HEK293 (cell line): ENCODE results near the gene TIMM10.

Experiments
- GLI2 ChIP-seq: fragments of 450-650 bp; formaldehyde crosslinking; IDR thresholded peaks from 2 replicates; pipeline ENCODE4; 2017; ENCODE audit warnings: missing biosample characterization, missing genetic modification characterization, low read depth, borderline replicate concordance
- HOXC10 ChIP-seq: sonication (generic); formaldehyde crosslinking; IDR thresholded peaks from 2 replicates; pipeline ENCODE4 v1.8.1; 2023; ENCODE audit warnings: mild to moderate bottlenecking, missing genetic modification reagents
- KLF10 ChIP-seq: fragments of 450-650 bp; IDR thresholded peaks from 2 replicates; pipeline ENCODE4 v1.5.1; 2018; ENCODE audit warnings: missing biosample characterization, mild to moderate bottlenecking, missing genetic modification characterization
- OSR2 ChIP-seq: fragments of 450-650 bp; formaldehyde crosslinking; IDR thresholded peaks from 2 replicates; pipeline ENCODE4 v1.5.1; 2016; ENCODE audit warnings: missing biosample characterization, missing genetic modification characterization
- PRDM1 ChIP-seq: fragments of 450-650 bp; formaldehyde crosslinking; IDR thresholded peaks from 2 replicates; pipeline ENCODE4; 2016; ENCODE audit warnings: missing biosample characterization, missing genetic modification characterization
- SALL2 ChIP-seq: fragments of 450-650 bp; formaldehyde crosslinking; IDR thresholded peaks from 2 replicates; pipeline ENCODE4 v1.5.0; 2017; ENCODE audit warnings: missing biosample characterization, mild to moderate bottlenecking, missing genetic modification characterization, borderline replicate concordance
- SCRT2 ChIP-seq: fragments of 450-650 bp; formaldehyde crosslinking; IDR thresholded peaks from 2 replicates; pipeline ENCODE4 v1.5.1; 2016; ENCODE audit warnings: missing biosample characterization, missing genetic modification characterization
- SP2 ChIP-seq: fragments of 450-650 bp; formaldehyde crosslinking; IDR thresholded peaks from 2 replicates; pipeline ENCODE4 v1.5.1; 2016; ENCODE audit warnings: missing biosample characterization, missing genetic modification characterization
- ZBTB21 ChIP-seq: fragments of 450-650 bp; formaldehyde crosslinking; IDR thresholded peaks from 2 replicates; pipeline ENCODE4 v1.5.1; 2017; ENCODE audit warnings: missing biosample characterization, missing genetic modification characterization
- ZBTB48 ChIP-seq: fragments of 450-650 bp; formaldehyde crosslinking; IDR thresholded peaks from 2 replicates; pipeline ENCODE4 v1.5.1; 2016; ENCODE audit warnings: missing biosample characterization, missing genetic modification characterization
- ZIC2 ChIP-seq: fragments of 450-650 bp; formaldehyde crosslinking; IDR thresholded peaks from 2 replicates; pipeline ENCODE4 v1.5.1; 2016; ENCODE audit warnings: missing biosample characterization, missing genetic modification characterization
- ZNF112 ChIP-seq: fragments of 450-650 bp; formaldehyde crosslinking; IDR thresholded peaks from 2 replicates; pipeline ENCODE4 v1.5.0; 2017; ENCODE audit warnings: missing biosample characterization, missing genetic modification characterization
- ZNF140 ChIP-seq: fragments of 450-650 bp; formaldehyde crosslinking; IDR thresholded peaks from 2 replicates; pipeline ENCODE4 v1.5.1; 2016; ENCODE audit warnings: missing biosample characterization, missing genetic modification characterization
- ZNF19 ChIP-seq: fragments of 450-650 bp; formaldehyde crosslinking; IDR thresholded peaks from 2 replicates; pipeline ENCODE4; 2016; ENCODE audit warnings: missing biosample characterization, missing genetic modification characterization, low read depth
- ZNF2 ChIP-seq: fragments of 450-650 bp; formaldehyde crosslinking; IDR thresholded peaks from 2 replicates; pipeline ENCODE4 v1.5.1; 2016; ENCODE audit warnings: missing biosample characterization, missing genetic modification characterization
- ZNF311 ChIP-seq: fragments of 450-650 bp; formaldehyde crosslinking; IDR thresholded peaks from 2 replicates; pipeline ENCODE4 v1.5.1; 2017; ENCODE audit warnings: missing biosample characterization, missing genetic modification characterization, borderline replicate concordance
- ZNF404 ChIP-seq: fragments of 450-650 bp; formaldehyde crosslinking; IDR thresholded peaks from 2 replicates; pipeline ENCODE4 v1.5.1; 2017; ENCODE audit warnings: missing biosample characterization, missing genetic modification characterization
- ZNF514 ChIP-seq: fragments of 450-650 bp; formaldehyde crosslinking; IDR thresholded peaks from 2 replicates; pipeline ENCODE4 v1.5.1; 2016; ENCODE audit warnings: missing biosample characterization, missing genetic modification characterization
- ZNF530 ChIP-seq: fragments of 450-650 bp; formaldehyde crosslinking; IDR thresholded peaks from 2 replicates; pipeline ENCODE4 v1.5.1; 2016; ENCODE audit warnings: low read depth, missing biosample characterization, missing genetic modification characterization
- ZNF600 ChIP-seq: fragments of 450-650 bp; formaldehyde crosslinking; IDR thresholded peaks from 2 replicates; pipeline ENCODE4 v1.5.1; 2016; ENCODE audit warnings: missing biosample characterization, missing genetic modification characterization
- ZNF660 ChIP-seq: fragments of 450-650 bp; IDR thresholded peaks from 2 replicates; pipeline ENCODE4 v1.5.1; 2018; ENCODE audit warnings: missing biosample characterization, mild to moderate bottlenecking, missing genetic modification characterization
- ZNF677 ChIP-seq: fragments of 450-650 bp; IDR thresholded peaks from 2 replicates; pipeline ENCODE4 v1.5.0; 2018; ENCODE audit warnings: missing biosample characterization, mild to moderate bottlenecking, missing genetic modification characterization, moderate library complexity
- ZNF747 ChIP-seq: fragments of 450-650 bp; formaldehyde crosslinking; IDR thresholded peaks from 2 replicates; pipeline ENCODE4 v1.5.1; 2016; ENCODE audit warnings: missing biosample characterization, missing genetic modification characterization
- ZNF76 ChIP-seq: fragments of 450-650 bp; formaldehyde crosslinking; IDR thresholded peaks from 2 replicates; pipeline ENCODE4; 2016; ENCODE audit warnings: low read depth, missing biosample characterization, missing genetic modification characterization, borderline replicate concordance
- ZSCAN16 ChIP-seq: fragments of 450-650 bp; formaldehyde crosslinking; IDR thresholded peaks from 2 replicates; pipeline ENCODE4 v1.5.1; 2016; ENCODE audit warnings: missing biosample characterization, missing genetic modification characterization
- TF ChIP-seq, protein P1 (sequence below): sonication (generic); formaldehyde crosslinking; IDR thresholded peaks from 2 replicates; pipeline ENCODE4 v1.8.1; 2022; ENCODE audit warnings: mild to moderate bottlenecking, moderate library complexity, missing genetic modification reagents
- TF ChIP-seq, protein P2 (sequence below): fragments of 450-650 bp; formaldehyde crosslinking; IDR thresholded peaks from 2 replicates; pipeline ENCODE4 v1.5.1; 2016; ENCODE audit warnings: missing biosample characterization, missing genetic modification characterization
- TF ChIP-seq, protein P3 (sequence below): fragments of 450-650 bp; formaldehyde crosslinking; IDR thresholded peaks from 2 replicates; pipeline ENCODE4 v1.5.1; 2016; ENCODE audit warnings: missing biosample characterization, missing genetic modification characterization
- TF ChIP-seq, protein P4 (sequence below): fragments of 450-650 bp; IDR thresholded peaks from 2 replicates; pipeline ENCODE4 v1.5.1; 2018; ENCODE audit warnings: missing biosample characterization, missing genetic modification characterization

The TIMM10 gene

DNA sequence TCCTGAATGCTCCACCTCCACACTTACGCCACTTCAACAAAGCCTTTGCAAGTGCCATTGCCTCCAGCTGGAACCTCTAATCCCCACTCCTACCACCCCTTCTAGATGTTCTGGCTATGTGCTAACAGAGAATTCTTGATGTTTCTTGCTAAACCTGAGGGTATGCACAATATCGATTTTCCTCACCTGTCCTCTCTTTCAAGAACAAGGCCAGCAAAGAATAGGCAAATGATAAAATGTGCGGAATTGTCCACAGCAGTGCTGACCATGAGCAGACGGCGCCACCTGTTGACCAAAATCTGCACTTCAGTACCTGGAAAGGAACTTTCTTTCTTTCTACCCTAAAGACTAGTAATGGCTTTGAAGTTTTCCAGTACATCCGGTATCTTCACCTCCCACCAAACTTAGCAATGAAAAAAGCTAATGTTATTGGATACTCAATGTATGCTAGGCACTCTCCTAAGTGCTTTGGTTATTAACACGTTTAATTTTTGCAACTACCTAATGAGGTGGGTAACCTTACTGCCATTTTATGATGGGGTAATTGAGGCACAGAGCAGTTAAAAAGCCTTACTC is 3.4 kb downstream of the TIMM10 start (continued):
- TF ChIP-seq, protein P1, sequence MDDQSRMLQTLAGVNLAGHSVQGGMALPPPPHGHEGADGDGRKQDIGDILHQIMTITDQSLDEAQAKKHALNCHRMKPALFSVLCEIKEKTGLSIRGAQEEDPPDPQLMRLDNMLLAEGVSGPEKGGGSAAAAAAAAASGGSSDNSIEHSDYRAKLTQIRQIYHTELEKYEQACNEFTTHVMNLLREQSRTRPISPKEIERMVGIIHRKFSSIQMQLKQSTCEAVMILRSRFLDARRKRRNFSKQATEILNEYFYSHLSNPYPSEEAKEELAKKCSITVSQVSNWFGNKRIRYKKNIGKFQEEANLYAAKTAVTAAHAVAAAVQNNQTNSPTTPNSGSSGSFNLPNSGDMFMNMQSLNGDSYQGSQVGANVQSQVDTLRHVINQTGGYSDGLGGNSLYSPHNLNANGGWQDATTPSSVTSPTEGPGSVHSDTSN (CRISPR knock-in tag), result no peak
- TF ChIP-seq GLI2 (tag by site-specific recombination), result no peak
- TF ChIP-seq, protein P2, sequence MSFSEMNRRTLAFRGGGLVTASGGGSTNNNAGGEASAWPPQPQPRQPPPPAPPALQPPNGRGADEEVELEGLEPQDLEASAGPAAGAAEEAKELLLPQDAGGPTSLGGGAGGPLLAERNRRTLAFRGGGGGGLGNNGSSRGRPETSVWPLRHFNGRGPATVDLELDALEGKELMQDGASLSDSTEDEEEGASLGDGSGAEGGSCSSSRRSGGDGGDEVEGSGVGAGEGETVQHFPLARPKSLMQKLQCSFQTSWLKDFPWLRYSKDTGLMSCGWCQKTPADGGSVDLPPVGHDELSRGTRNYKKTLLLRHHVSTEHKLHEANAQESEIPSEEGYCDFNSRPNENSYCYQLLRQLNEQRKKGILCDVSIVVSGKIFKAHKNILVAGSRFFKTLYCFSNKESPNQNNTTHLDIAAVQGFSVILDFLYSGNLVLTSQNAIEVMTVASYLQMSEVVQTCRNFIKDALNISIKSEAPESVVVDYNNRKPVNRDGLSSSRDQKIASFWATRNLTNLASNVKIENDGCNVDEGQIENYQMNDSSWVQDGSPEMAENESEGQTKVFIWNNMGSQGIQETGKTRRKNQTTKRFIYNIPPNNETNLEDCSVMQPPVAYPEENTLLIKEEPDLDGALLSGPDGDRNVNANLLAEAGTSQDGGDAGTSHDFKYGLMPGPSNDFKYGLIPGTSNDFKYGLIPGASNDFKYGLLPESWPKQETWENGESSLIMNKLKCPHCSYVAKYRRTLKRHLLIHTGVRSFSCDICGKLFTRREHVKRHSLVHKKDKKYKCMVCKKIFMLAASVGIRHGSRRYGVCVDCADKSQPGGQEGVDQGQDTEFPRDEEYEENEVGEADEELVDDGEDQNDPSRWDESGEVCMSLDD (tag by site-specific recombination), result no peak
- TF ChIP-seq ZBTB48, result no peak
- peak; percentile 71 for TF ChIP-seq ZNF2 (tag by site-specific recombination)
- TF ChIP-seq, protein P3, sequence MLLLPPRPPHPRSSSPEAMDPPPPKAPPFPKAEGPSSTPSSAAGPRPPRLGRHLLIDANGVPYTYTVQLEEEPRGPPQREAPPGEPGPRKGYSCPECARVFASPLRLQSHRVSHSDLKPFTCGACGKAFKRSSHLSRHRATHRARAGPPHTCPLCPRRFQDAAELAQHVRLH (tag by site-specific recombination), result no peak
- 0 out of 2 replicates have a peak, but pooled peaks have one; percentile 26 for TF ChIP-seq ZNF660
- TF ChIP-seq ZNF514 (tag by site-specific recombination), result no peak
- no peak for TF ChIP-seq ZIC2 (tag by site-specific recombination)
- TF ChIP-seq ZNF311 (tag by site-specific recombination), result no peak
- no peak for TF ChIP-seq HOXC10
- no peak for TF ChIP-seq PRDM1
- 0 out of 2 replicates have a peak, but pooled peaks have one; percentile 24 for TF ChIP-seq ZNF600 (tag by site-specific recombination)
- no peak for TF ChIP-seq SALL2 (tag by site-specific recombination)
- TF ChIP-seq ZNF747 (tag by site-specific recombination), result no peak
- TF ChIP-seq ZNF140 (tag by site-specific recombination), result peak; percentile 95
- no peak for TF ChIP-seq ZNF530 (tag by site-specific recombination)
- TF ChIP-seq SCRT2 (tag by site-specific recombination), result no peak
- no peak for TF ChIP-seq ZNF112 (tag by site-specific recombination)
- no peak for TF ChIP-seq KLF10 (tag by site-specific recombination)
- TF ChIP-seq ZNF76 (tag by site-specific recombination), result no peak
- TF ChIP-seq ZSCAN16 (tag by site-specific recombination), result no peak
- TF ChIP-seq, protein P4, sequence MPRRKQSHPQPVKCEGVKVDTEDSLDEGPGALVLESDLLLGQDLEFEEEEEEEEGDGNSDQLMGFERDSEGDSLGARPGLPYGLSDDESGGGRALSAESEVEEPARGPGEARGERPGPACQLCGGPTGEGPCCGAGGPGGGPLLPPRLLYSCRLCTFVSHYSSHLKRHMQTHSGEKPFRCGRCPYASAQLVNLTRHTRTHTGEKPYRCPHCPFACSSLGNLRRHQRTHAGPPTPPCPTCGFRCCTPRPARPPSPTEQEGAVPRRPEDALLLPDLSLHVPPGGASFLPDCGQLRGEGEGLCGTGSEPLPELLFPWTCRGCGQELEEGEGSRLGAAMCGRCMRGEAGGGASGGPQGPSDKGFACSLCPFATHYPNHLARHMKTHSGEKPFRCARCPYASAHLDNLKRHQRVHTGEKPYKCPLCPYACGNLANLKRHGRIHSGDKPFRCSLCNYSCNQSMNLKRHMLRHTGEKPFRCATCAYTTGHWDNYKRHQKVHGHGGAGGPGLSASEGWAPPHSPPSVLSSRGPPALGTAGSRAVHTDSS (tag by site-specific recombination), result no peak
- no peak for TF ChIP-seq SP2 (tag by site-specific recombination)
- no peak for TF ChIP-seq ZBTB21 (tag by site-specific recombination)
- TF ChIP-seq ZNF677, result no peak
- no peak for TF ChIP-seq OSR2 (tag by site-specific recombination)
- TF ChIP-seq ZNF19 (tag by site-specific recombination), result no peak
- no peak for TF ChIP-seq ZNF404
